ENCODE measurements around the gene WWP2.

DNA sequence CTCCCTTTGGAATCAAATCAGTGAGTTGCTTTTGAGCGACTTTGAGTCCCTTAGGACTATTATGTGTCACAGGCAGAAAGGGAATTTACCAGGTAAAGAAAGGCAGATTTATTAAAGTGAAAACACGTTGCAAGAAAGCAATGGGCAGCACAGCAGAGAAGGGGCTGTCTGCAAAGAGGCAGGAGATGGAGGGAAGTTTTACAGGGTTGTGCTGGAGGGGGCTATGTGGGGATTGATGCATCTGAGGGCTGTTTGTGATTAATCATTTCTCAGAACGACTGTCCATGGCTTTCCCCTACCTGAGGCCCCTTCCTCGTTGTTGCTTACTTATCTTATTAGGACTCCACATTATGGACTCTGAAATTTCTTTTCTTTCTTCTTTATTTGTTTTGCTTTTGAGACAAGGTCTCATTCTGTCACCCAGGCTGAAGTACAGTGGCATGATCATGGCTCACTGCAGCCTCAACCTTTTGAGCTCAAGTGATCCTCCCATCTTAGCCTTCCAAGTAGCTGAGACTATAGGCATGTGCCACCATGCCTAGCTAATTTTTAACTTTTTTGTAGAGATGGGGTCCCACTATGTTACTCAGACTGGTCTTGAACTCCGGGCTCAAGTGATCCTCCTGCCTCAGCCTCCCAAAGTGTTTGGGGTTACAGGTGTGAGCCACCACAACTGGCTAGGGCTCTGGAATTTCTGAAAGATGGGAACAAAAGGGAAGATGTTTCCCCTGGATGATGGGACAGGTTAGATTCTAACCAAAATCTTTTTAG lies 5.5 kb downstream of the WWP2 start:
- no peak for TF ChIP-seq POLR2A (IDR thresholded peaks at IDR 0.05)
- TF ChIP-seq, protein P1, sequence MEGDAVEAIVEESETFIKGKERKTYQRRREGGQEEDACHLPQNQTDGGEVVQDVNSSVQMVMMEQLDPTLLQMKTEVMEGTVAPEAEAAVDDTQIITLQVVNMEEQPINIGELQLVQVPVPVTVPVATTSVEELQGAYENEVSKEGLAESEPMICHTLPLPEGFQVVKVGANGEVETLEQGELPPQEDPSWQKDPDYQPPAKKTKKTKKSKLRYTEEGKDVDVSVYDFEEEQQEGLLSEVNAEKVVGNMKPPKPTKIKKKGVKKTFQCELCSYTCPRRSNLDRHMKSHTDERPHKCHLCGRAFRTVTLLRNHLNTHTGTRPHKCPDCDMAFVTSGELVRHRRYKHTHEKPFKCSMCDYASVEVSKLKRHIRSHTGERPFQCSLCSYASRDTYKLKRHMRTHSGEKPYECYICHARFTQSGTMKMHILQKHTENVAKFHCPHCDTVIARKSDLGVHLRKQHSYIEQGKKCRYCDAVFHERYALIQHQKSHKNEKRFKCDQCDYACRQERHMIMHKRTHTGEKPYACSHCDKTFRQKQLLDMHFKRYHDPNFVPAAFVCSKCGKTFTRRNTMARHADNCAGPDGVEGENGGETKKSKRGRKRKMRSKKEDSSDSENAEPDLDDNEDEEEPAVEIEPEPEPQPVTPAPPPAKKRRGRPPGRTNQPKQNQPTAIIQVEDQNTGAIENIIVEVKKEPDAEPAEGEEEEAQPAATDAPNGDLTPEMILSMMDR (IDR thresholded peaks at IDR 0.05), result no peak
